ENCODE results near the gene RASAL3.
A peak's percentile ranks its signal among the peaks of the same experiment; 100 is the strongest.

The RASAL3 gene

DNA sequence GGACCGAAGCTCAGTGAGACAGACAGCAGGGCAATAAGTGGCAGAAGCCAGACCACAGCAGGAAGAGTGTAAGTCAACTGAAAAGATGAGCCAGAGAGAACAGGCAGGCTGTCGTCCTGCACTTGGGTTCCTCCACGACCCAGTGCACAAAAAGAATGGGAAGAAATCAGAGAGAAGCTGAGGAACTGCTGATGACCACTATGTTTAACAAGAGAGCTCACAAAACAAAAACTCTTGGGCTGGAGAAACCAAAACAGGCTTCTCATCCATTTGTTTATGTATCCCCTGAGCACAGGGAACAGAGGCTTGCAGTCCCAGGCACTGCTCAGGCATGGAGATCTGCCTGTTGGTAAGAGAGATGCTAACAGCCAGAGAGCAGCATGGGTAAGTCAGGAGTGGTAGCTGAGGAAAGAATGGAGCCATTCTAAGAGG lies 59.5 kb downstream of the RASAL3 start:
- Histone ChIP-seq H3K4me1 (peaks cover 85% of the 10 kb centered on the region), H3K9ac (peak overlapping the region; percentile 59; the same call in 1 of the 2 replicates), H3K27ac (peak overlapping the region; percentile 60), H3K4me2 (peak overlapping the region; percentile 90), H3K27me3 (no peaks in the 10 kb centered on the region), H3K36me3 (peaks cover 77% of the 10 kb centered on the region), H3K4me3 (no peak overlapping the region), H3K9me3 (no peaks in the 10 kb centered on the region), H4K20me1 (peaks cover 100% of the 10 kb centered on the region)
- no peak for TF ChIP-seq Cebpa-rat (IDR thresholded peaks at IDR 0.05)

- Histone ChIP-seq H4K20me1 (peaks cover 100% of the 10 kb centered on the region), H3K9ac (peak overlapping the region; percentile 59; the same call in 1 of the 2 replicates), H3K27ac (peak overlapping the region; percentile 60; the same call in 1 of the 2 replicates), H3K9me3 (no peaks in the 10 kb centered on the region), H3K36me3 (peaks cover 77% of the 10 kb centered on the region), H3K4me3 (no peak overlapping the region), H3K4me2 (peak overlapping the region; percentile 90), H3K27me3 (no peaks in the 10 kb centered on the region), H3K4me1 (peaks cover 88% of the 10 kb centered on the region)
- no peak for TF ChIP-seq Cebpa-rat (IDR thresholded peaks at IDR 0.05)
These were observed 60.1 kb downstream of the RASAL3 start for GRCh38 chr19:15404097-15404779.

DNA sequence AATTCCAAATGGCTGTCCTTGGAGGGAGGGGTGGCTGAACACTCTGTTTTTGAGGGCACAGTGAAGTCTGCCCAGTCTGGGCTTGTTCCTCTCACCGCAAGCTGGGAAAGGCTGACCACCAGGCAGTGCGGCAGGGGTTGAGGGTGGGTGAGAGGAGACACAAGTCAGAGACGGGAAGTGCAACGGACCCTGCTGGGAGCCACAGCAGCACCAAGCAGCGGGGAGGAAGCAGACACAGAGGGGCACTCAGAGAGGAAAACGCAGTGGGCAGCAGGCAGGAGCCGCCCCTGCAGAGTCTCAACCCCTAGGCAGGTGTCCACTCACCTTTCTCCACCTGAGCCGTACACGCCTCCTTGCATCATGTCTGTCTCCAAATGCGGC lies 61.2 kb downstream of the RASAL3 start:
- Histone ChIP-seq H3K27ac (peak overlapping the region; percentile 31), H3K27me3 (no peaks in the 10 kb centered on the region), H3K4me3 (no peak overlapping the region), H3K4me1 (peaks cover 93% of the 10 kb centered on the region), H4K20me1 (peaks cover 100% of the 10 kb centered on the region), H3K9ac (no peak overlapping the region), H3K4me2 (peak overlapping the region; percentile 90), H3K9me3 (no peaks in the 10 kb centered on the region), H3K36me3 (peaks cover 77% of the 10 kb centered on the region)
- no peak for TF ChIP-seq Cebpa-rat (IDR thresholded peaks at IDR 0.05)

GRCh38 chr19:15402411-15403150 lies 61.8 kb downstream of the RASAL3 start:
- Histone ChIP-seq H3K4me2 (peak overlapping the region; percentile 90), H3K9ac (peak overlapping the region; percentile 18; the same call in 1 of the 2 replicates), H3K27ac (peak overlapping the region; percentile 31), H3K4me3 (no peak overlapping the region), H4K20me1 (peaks cover 100% of the 10 kb centered on the region), H3K36me3 (peaks cover 78% of the 10 kb centered on the region), H3K4me1 (peaks cover 95% of the 10 kb centered on the region), H3K27me3 (no peaks in the 10 kb centered on the region), H3K9me3 (no peaks in the 10 kb centered on the region)
- no peak for TF ChIP-seq Cebpa-rat (IDR thresholded peaks at IDR 0.05)

Measured in BLaER1 (cell line).